ENCODE data around the gene RFX3.

The RFX3 gene

DNA sequence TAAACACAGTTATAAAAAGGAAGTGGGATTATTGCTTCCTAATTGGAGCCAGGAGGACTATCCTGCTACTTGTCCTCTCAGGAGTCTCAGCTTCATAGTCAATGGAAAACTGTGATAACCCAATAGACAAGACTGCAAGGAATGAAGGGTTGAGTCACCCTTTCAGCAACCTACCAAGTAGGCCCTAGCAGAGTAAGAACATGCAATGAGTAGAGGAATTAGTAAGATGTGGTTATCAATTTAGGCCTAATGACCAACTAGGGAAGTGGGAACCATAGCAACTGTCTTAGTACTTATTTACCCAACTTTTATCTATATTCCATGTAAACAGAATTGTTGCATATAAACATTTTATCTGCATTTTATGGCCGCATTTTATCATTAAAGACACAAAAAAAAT is 310.1 kb downstream of the RFX3 start:
- Histone ChIP-seq H3K4me1 (ENCODE audit: low read depth, poor library complexity, severe bottlenecking) (no peaks in the 10 kb centered on the region), H3K36me3 (ENCODE audit: insufficient read depth) (no peaks in the 10 kb centered on the region), H3K9ac (no peak overlapping the region), H3K27ac (no peak overlapping the region), H3K27me3 (ENCODE audit: insufficient read depth, low read depth) (no peaks in the 10 kb centered on the region), H3K79me2 (ENCODE audit: insufficient read depth, low read depth) (no peaks in the 10 kb centered on the region), H4K20me1 (ENCODE audit: insufficient read depth) (no peaks in the 10 kb centered on the region), H2AFZ (ENCODE audit: low read depth) (no peak overlapping the region), H3K4me2 (no peak overlapping the region), H3K4me3 (IDR thresholded peaks at IDR 0.05; ENCODE audit: insufficient read depth, low read depth, low read length) (no peak overlapping the region)
- TF ChIP-seq, protein P1, sequence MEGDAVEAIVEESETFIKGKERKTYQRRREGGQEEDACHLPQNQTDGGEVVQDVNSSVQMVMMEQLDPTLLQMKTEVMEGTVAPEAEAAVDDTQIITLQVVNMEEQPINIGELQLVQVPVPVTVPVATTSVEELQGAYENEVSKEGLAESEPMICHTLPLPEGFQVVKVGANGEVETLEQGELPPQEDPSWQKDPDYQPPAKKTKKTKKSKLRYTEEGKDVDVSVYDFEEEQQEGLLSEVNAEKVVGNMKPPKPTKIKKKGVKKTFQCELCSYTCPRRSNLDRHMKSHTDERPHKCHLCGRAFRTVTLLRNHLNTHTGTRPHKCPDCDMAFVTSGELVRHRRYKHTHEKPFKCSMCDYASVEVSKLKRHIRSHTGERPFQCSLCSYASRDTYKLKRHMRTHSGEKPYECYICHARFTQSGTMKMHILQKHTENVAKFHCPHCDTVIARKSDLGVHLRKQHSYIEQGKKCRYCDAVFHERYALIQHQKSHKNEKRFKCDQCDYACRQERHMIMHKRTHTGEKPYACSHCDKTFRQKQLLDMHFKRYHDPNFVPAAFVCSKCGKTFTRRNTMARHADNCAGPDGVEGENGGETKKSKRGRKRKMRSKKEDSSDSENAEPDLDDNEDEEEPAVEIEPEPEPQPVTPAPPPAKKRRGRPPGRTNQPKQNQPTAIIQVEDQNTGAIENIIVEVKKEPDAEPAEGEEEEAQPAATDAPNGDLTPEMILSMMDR (conservative IDR thresholded peaks at IDR 0.05; ENCODE audit: low read depth, low read length): no peak

DNA sequence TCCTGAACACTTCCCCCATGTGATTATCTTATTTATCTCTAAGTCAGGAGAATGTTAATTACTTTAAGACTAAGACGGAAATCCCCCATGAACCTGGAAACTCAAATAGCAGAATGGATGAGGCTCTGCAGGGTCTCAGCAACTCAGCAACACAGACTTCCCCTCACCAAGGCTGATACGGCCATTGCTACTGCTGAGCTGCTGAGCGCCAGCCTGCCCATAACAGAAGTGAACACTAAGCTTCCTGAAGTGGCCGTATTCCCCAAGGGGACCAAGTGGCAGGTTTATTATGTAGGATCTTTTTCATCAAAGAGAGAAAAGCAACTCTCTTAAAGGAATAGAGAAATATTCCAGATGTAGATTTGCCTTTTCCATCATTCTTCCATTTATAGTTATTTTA is 311.1 kb downstream of the RFX3 start:
- Histone ChIP-seq H3K4me2 (no peak overlapping the region), H3K9ac (no peak overlapping the region), H2AFZ (ENCODE audit: low read depth) (no peak overlapping the region), H3K36me3 (ENCODE audit: insufficient read depth) (no peaks in the 10 kb centered on the region), H3K4me1 (ENCODE audit: low read depth, poor library complexity, severe bottlenecking) (no peaks in the 10 kb centered on the region), H4K20me1 (ENCODE audit: insufficient read depth) (no peaks in the 10 kb centered on the region), H3K27ac (no peak overlapping the region), H3K27me3 (ENCODE audit: insufficient read depth, low read depth) (no peaks in the 10 kb centered on the region), H3K79me2 (ENCODE audit: insufficient read depth, low read depth) (no peaks in the 10 kb centered on the region), H3K4me3 (IDR thresholded peaks at IDR 0.05; ENCODE audit: insufficient read depth, low read depth, low read length) (no peak overlapping the region)
- TF ChIP-seq, protein P1 (conservative IDR thresholded peaks at IDR 0.05; ENCODE audit: low read depth, low read length): no peak

DNA sequence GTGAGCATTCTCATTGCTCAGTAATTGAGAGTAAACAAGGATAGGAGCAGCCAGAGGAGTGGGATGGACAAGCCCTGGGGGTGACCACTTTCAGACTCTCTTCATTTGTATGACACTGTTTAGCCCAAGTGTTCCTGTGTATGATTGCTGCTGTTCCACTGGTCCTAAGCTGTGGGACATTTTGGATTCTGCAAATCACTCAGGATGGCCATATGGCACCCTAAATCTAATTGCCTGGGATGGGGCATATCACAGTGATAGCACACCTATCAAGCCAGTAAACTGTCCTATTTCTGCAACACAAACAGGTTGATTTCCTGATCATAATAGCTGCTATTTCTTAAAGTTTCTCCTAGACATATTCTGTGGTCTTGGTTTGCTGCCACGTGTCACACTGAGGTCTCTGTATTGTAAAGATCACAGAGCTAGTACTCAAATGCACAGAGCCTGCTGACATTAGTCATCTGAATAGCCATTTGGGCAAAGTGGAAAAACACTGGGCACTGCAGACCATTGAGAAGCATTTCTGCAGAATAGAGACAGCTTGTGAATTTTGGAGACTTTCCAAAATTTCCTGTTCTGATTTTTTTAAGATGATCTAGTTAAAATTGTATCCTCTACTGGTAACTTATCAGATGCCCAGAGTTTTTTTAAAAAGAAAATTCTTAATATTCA is 320.2 kb downstream of the RFX3 start:
- H3K27ac ChIP-seq: no peak overlapping the region
- no peak overlapping the region for H2AFZ ChIP-seq (ENCODE audit: low read depth)
- H3K9ac ChIP-seq: no peak overlapping the region
- H3K27me3 ChIP-seq (ENCODE audit: insufficient read depth, low read depth): no peaks in the 10 kb centered on the region
- H4K20me1 ChIP-seq (ENCODE audit: insufficient read depth): no peaks in the 10 kb centered on the region
- H3K4me1 ChIP-seq (ENCODE audit: low read depth, poor library complexity, severe bottlenecking): no peaks in the 10 kb centered on the region
- TF ChIP-seq, protein P1 (conservative IDR thresholded peaks at IDR 0.05; ENCODE audit: low read depth, low read length): no peak
- H3K36me3 ChIP-seq (ENCODE audit: insufficient read depth): no peaks in the 10 kb centered on the region
- H3K4me3 ChIP-seq (IDR thresholded peaks at IDR 0.05; ENCODE audit: insufficient read depth, low read depth, low read length): no peak overlapping the region
- H3K79me2 ChIP-seq (ENCODE audit: insufficient read depth, low read depth): no peaks in the 10 kb centered on the region
- H3K4me2 ChIP-seq: no peak overlapping the region

DNA sequence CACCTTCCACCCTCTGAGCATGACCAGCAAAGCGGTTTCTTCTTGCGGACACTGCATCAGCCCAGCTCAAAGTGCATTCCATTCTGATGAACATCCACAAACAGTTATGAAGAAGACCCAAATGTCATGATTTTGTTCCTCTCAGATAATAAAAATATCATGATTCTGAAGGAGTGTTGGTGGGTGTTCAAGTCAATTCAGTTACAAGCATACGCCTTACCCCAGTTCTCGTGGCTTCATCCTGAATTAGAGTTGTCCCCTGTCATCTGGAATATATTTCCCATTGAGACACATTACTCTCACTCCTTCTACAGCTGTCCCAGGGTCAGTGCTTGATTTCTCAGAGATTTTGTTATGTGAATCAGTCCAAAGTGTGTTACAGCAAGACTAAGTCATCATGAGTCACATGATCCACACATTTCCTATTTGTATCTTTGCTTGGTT is 325.4 kb downstream of the RFX3 start:
- no peaks in the 10 kb centered on the region for H3K27me3 ChIP-seq (ENCODE audit: insufficient read depth, low read depth)
- no peak overlapping the region for H3K4me2 ChIP-seq
- H3K4me1 ChIP-seq (ENCODE audit: low read depth, poor library complexity, severe bottlenecking): no peaks in the 10 kb centered on the region
- no peak overlapping the region for H3K27ac ChIP-seq
- TF ChIP-seq, protein P1 (conservative IDR thresholded peaks at IDR 0.05; ENCODE audit: low read depth, low read length): no peak
- H3K4me3 ChIP-seq (IDR thresholded peaks at IDR 0.05; ENCODE audit: insufficient read depth, low read depth, low read length): no peak overlapping the region
- H3K79me2 ChIP-seq (ENCODE audit: insufficient read depth, low read depth): no peaks in the 10 kb centered on the region
- no peaks in the 10 kb centered on the region for H4K20me1 ChIP-seq (ENCODE audit: insufficient read depth)
- H3K9ac ChIP-seq: no peak overlapping the region
- H3K36me3 ChIP-seq (ENCODE audit: insufficient read depth): no peaks in the 10 kb centered on the region
- no peak overlapping the region for H2AFZ ChIP-seq (ENCODE audit: low read depth)

Data from KMS-11 (cell line).